KG1 (cell line): ENCODE measurements around the gene UBE2V1.

Source experiments
- DNase-seq: peaks from one replicate; lab custom pipeline; 2025; lab: John Stamatoyannopoulos, UW

Gene UBE2V1

DNA sequence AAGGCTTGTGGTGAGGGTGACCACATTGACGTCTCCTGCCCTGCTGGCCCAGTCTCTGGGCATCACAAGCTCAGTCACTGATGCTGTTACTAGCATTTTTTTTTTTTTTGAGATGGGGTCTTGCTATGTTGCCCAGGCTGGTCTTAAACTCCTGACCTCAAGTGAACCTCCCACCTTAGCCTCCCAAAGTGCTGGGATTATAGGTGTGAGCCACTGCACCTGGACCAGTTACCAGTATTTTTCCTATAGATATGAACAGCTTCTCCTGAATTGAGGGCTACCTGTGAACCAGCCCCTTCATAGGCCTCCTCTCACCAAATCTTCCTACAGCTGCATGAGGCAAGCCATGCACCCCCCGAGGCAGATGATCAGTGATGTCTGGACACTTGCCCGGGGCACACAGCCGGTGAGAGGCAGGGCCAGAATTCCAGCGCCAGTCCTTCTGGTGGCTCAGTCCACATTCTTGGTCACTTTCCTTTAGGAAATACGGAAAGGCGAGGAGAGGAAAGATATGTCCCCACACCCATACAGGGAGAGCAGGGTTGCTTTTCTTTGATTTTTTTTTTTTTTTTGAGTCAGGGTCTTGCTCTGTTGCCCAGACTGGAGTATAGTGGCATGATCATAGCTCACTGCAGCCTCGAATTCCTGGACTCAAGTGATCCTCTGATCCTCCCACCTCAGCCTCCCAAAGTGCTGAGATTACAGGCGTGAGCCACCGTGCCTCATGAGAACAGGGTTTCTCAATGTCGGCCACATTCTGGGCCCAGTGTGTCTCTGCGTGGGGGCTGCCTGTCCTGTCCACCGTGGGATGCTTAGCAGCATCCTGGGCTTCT, 50.7 kb downstream of the UBE2V1 start:
- DNase-seq: no peak

DNA sequence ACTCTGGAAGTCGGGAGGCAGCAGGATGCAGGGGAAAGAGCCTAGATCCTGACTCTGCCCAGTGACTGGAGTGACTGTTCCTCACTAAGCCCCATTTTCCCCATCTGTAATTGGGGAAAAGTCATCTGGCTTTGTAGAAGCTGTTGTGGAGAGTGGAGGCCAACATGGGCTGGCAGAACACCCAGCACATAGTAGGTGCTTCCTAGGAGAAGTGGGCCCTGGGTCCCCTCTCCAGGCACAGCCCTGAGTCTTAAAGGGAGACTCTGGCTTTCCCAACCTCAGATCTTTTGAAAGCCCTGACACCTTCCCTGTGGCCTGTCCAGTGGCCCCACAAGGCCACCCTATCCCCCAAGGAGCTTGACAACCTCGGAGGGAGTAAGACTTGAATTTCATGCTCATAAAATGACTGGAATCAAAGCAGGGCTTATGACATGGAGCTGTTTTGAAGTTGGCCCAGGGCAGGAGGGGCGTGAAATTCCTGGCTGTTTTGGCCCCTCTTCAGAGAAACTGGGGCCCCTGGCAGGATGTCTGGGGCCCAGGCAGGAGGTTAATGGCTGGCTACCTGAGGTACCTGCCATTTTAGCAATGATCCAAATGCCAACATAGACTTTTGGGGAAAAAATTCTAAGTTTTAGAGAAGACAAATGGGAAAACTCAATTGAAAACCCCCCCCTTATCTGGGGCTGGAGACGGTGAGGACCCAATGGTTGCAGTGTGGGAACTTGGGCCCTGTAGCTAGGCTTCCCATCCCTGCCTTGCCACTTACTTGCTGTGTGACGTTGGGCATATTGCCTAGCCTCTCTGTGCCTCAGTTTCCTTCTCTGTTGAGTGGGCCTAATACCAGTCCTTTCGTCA, 51.6 kb downstream of the UBE2V1 start:
- DNase-seq: no peak

DNA sequence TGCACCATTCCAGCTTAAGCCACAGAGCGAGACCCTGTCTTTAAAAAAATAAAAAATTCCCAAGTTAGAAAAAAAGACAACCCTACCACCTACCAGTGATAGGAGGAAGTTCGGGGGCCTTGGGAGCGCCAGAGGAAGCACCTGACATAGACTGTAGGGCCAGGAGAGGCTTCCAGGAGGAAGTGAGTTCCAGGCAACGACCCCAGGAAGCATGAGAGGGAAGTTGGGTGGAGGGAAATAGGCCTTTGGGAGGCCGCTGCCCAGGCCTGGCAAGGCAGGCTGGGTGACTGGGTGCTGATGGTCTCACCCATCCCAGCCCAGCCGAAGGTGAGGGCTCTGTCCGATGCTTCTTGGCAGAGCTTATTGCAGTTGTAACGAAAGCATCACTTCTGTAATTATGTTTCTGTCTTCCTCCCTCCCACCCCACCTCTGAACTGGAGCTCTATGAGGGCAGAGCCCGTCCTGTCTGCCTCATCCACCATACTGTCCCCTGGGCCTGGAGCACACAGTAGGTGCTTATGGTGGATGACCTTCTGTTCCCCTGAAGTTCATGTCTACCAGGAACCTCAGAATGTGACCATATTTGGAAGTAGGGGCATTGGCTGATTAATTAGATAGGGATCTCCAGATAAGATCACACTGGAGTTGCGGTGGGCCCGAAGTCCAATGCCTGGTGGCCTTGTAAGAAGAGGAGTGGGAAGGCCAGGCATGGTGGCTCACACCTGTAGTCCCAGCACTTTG, 54.1 kb downstream of the UBE2V1 start:
- no peak for DNase-seq

DNA sequence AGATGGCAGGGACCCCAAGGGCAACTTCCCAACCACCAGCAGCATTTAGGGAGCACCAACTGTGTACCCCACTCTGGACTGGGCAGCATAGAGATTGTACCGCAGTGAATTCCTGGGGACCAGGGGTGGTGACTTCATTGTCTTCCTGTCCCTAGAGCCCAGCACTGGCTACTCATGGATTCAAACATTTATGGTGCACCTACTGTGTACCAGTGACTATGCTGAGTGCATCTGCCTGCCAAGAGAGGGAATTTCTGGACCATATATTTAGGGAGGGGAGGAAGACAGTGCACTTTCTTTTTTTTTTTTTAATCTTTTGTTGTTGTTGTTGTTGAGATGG, 55.3 kb downstream of the UBE2V1 start:
- no peak for DNase-seq

- no peak for DNase-seq
Observed at GRCh38 chr20:50056951-50057713, 55.8 kb downstream of the UBE2V1 start.

DNA sequence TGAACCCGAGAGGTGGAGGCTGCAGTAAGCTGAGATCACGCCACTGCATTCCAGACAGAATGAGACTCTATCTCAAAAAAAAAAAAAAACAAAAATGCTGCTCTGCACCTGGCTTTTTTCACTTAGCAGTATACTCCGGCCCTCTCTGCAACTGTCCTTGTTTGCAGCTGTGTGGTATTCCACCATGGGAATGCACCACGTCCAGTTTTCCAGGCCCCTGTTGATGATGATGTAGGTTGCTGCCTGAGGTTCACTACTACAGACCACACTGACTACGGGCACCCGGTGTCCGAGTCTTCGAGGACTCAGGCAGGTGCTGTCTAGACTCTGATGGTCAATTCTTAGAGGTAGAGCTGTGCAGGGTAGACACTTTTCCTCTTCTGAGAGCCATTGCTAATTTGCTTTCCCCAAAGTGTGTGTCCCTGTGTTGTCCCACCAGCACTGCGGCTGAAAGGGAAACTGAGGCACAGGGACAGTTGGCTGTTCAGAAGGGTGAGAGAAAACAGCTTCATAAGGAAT, 56.5 kb downstream of the UBE2V1 start:
- DNase-seq: no peak

GRCh38 chr20:50055524-50056083, 57.3 kb downstream of the UBE2V1 start:
- no peak for DNase-seq

- DNase-seq: no peak
Observed at GRCh38 chr20:50054626-50055511, 58.1 kb downstream of the UBE2V1 start.

DNA sequence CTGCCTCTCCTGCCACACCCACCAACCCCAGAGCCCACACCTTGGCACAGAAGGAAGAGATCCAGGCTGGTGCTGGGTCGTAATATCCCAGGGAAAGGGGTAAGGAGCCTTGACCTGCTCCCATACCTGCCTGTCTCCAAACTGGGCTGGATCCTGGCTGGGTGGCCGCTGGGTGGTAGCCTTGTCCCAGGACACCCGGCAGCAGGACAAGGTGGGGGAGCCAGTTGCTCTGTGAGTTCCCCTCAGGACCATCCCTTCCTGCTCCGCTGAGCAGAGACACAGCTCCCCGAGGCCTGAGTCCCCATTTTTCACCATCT, 58.8 kb downstream of the UBE2V1 start:
- no peak for DNase-seq

GRCh38 chr20:50053362-50054230, 59.4 kb downstream of the UBE2V1 start:
- DNase-seq: no peak

DNA sequence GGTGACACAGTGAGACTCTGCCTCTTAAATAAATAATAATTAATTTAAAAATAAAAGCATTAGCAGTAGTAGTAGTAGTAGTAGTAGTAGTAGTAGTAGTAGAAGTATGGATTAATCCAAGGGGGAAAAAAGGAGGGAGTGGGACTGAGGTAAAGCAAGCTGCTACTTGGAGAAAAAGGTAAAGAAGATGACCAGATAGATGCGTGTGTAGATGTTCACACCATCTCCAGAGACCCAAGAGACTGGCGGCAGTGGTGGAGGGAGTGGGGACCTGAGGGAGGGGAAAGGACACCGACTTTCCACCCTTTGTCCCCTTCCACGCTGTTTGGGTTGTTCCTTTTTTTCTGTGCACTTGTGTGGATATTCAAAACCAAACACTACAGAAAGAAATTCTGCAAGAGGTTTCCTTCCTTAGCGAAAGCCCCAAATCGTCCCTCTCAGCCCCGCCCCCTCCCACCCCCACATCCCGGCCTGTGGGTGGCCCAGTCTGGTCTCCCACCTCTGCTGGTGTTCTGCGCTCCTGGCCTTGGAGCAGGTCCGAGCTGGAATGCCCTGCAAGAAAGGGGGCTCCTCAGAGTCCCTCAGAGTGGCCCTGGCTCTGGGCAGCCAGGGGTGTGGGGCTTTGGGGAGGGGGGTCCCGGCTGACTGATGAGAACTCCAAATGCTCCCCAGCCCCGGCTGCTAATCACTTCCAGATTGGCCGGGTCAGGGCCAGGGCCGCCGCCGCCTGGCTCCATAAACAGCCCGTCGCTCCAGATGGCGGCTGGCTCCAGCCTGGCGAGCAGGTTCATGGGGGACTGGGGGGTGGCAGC, 60.2 kb downstream of the UBE2V1 start:
- DNase-seq: no peak

DNA sequence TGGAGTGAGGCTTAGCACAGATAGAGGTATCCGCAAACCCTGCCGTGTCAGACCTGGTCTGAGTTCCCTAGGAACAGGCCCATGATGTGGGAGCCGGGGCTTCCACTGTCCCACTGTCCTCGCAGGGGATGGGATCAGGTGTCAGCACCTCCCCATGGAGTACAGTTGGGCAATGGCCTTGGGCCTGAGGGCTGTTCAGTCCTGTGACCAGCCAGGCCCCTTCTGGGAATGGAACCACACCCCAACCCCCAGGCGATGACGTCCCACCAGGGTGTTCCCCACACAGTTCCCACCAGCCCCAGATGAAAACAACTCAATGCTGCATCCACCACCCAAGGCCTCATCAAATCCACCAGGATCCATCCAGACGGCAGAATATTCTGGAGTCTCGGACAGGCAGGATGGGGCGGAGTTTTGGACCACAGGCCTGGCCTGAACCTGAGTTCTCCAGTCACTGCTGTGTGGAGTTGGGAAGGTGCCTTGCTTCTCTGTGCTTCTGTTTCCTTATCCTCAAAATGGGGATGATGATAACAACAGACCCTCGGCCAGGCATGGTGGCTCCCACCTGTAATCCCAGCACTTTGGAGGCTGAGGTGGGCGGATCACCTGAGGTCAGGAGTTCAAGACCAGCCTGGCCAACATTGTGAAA, 62.2 kb downstream of the UBE2V1 start:
- DNase-seq: no peak

GRCh38 chr20:50050214-50050613, 62.7 kb downstream of the UBE2V1 start:
- DNase-seq: no peak

GRCh38 chr20:50049442-50050026, 63.4 kb downstream of the UBE2V1 start:
- no peak for DNase-seq

DNA sequence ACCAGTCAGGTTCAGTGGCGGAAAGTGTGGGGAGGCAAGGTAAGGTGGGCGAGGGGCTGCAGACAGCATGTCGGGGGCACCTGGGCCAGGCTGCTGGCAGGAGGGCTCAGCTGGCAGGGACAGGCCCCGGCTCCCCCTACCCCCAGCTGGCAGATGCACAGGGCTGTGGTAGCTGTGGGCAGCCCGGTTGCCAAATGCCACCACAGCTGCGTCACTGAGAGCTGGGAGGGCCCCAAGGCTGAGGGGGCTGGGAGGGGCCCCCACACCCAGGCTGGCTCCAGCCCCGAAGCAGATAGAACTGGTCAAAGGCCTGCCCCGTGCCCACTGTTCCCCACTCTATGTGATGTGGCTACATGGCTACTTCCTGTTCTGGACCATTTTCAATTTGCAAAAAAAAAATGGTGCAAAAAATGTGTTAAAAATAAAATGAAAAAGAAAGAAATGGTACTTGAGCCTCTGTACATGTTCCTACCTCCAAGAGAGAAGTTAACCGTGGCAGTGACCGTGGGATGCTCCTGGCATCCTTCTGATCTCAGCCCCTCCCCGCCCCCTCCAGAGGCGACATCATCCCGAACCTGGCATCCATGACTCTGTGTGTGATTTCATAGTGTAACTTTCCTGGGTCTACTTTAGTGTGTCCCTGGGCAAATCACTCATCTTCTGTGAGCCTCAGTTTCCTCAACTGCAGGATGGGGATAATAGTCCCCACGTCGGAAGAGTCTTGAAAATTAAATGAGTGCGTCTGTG, 64.4 kb downstream of the UBE2V1 start:
- DNase-seq: no peak

- no peak for DNase-seq
Observed at GRCh38 chr20:50044353-50044960, 68.5 kb downstream of the UBE2V1 start.
